Prostate gland (tissue), 2 donors: Measurements from ENCODE around the gene MYCL.

Source experiments
- POLR2A ChIP-seq: fragments of 450-650 bp; IDR thresholded peaks from one replicate; pipeline ENCODE4 v1.6.1; 2016; ENCODE audit warnings: antibody characterized with exemption, mild to moderate bottlenecking
- POLR2AphosphoS5 ChIP-seq: sonication (generic); formaldehyde crosslinking; IDR thresholded peaks from one replicate; pipeline ENCODE4 v1.6.1; 2017; ENCODE audit warnings: antibody characterized with exemption
- TF ChIP-seq, protein P1 (sequence below), 4 experiments: fragments of 200-600 bp in 2 of 4; fragments of 450-650 bp in 2 of 4; sonication (generic) in 2 of 4; IDR thresholded peaks; 1 replicate in 3 of 4; 2 replicates in 1 of 4; pipeline ENCODE4 v1.5.1; 2016 to 2019; ENCODE audit warnings: antibody characterized with exemption in 4 of 4, mild to moderate bottlenecking in 2 of 4, moderate library complexity in 2 of 4

DNA sequence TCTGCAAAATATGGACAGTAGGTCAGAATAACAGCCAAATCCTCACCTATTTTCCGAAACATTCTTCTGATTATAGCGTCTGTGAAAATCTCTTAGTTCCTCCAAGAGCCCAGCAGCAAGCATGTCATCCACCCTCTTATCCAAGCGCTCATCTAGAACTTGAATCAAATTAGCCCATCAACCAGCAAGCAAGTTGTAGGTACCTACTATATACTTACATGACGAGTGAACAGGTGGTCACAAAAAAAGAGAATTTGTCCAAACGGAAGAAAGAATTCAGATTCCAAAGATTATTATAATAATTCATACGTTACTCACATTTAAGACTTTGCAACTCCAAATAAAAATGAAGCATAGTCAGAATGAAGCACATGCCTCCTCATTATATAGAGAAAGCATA is 53.8 kb downstream of the MYCL start:
- TF ChIP-seq, protein P1, sequence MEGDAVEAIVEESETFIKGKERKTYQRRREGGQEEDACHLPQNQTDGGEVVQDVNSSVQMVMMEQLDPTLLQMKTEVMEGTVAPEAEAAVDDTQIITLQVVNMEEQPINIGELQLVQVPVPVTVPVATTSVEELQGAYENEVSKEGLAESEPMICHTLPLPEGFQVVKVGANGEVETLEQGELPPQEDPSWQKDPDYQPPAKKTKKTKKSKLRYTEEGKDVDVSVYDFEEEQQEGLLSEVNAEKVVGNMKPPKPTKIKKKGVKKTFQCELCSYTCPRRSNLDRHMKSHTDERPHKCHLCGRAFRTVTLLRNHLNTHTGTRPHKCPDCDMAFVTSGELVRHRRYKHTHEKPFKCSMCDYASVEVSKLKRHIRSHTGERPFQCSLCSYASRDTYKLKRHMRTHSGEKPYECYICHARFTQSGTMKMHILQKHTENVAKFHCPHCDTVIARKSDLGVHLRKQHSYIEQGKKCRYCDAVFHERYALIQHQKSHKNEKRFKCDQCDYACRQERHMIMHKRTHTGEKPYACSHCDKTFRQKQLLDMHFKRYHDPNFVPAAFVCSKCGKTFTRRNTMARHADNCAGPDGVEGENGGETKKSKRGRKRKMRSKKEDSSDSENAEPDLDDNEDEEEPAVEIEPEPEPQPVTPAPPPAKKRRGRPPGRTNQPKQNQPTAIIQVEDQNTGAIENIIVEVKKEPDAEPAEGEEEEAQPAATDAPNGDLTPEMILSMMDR (IDR thresholded peaks at IDR 0.05): no peak
- TF ChIP-seq POLR2AphosphoS5: no peak
- no peak for TF ChIP-seq POLR2A
